ES-I3 (cell line): ENCODE measurements around the gene WTAP.
A peak's percentile ranks its signal among the peaks of the same experiment; 100 is the strongest.
"Not testable (repeated sequence)": the region's sequence is repeated elsewhere in the genome, so short reads cannot be mapped to it uniquely, and the experiment has no call there.

ENCODE experiments used
- H3K36me3 ChIP-seq: 2 replicates; pipeline ENCODE4 v1.6.1; 2013; ENCODE audit warnings: mild to moderate bottlenecking, low read length, control low read depth, moderate library complexity; ENCODE audit not compliant: insufficient read depth
- H3K4me1 ChIP-seq: 2 replicates; pipeline ENCODE4 v1.6.1; 2013; ENCODE audit warnings: mild to moderate bottlenecking, control low read depth, low read length; ENCODE audit not compliant: insufficient read depth
- H3K9ac ChIP-seq: 2 replicates; pipeline ENCODE4 v1.6.1; 2013; ENCODE audit warnings: low read depth, mild to moderate bottlenecking, low read length, moderate library complexity
- H3K9me3 ChIP-seq: 2 replicates; pipeline ENCODE4 v1.6.1; 2013; ENCODE audit warnings: mild to moderate bottlenecking, low read length, moderate library complexity; ENCODE audit not compliant: control insufficient read depth, insufficient read depth

WTAP gene

GRCh38 chr6:159728531-159728964 is 1.2 kb downstream of the WTAP start:
- H3K9me3 ChIP-seq = no peaks in the 10 kb centered on the region
- peak overlapping the region; percentile 93 for H3K9ac ChIP-seq
- no peaks in the 10 kb centered on the region for H3K36me3 ChIP-seq
- peaks cover 11% of the 10 kb centered on the region; the same call in 1 of the 2 replicates for H3K4me1 ChIP-seq

- H3K4me1 ChIP-seq = peaks cover 11% of the 10 kb centered on the region; the same call in 1 of the 2 replicates
- peak overlapping the region; percentile 16; the same call in 1 of the 2 replicates for H3K9ac ChIP-seq
Observed at GRCh38 chr6:159729598-159730331, 2.5 kb downstream of the WTAP start.

GRCh38 chr6:159730332-159730676 is 3.0 kb downstream of the WTAP start:
- peaks cover 11% of the 10 kb centered on the region; the same call in 1 of the 2 replicates for H3K4me1 ChIP-seq
- no peak overlapping the region for H3K9ac ChIP-seq
- no peaks in the 10 kb centered on the region for H3K36me3 ChIP-seq
- H3K9me3 ChIP-seq = no peaks in the 10 kb centered on the region

More at GRCh38 chr6:159729598-159730331, 2.5 kb downstream of the WTAP start:
- no peaks in the 10 kb centered on the region for H3K36me3 ChIP-seq
- no peaks in the 10 kb centered on the region for H3K9me3 ChIP-seq

- peaks cover 11% of the 10 kb centered on the region; the same call in 1 of the 2 replicates for H3K4me1 ChIP-seq
- not testable (repeated sequence) for H3K9ac ChIP-seq, H3K9me3 ChIP-seq, H3K36me3 ChIP-seq
Observed at GRCh38 chr6:159732550-159732949, 5.2 kb downstream of the WTAP start.

GRCh38 chr6:159733395-159733794 is 6.1 kb downstream of the WTAP start:
- H3K9me3 ChIP-seq, H3K36me3 ChIP-seq, H3K9ac ChIP-seq: not testable (repeated sequence)
- H3K4me1 ChIP-seq = peaks cover 11% of the 10 kb centered on the region; the same call in 1 of the 2 replicates

- H3K9me3 ChIP-seq = no peaks in the 10 kb centered on the region
- H3K4me1 ChIP-seq = no peaks in the 10 kb centered on the region
- H3K9ac ChIP-seq = no peak overlapping the region
- H3K36me3 ChIP-seq = peaks cover 10% of the 10 kb centered on the region
Observed at GRCh38 chr6:159736908-159737307, 9.6 kb downstream of the WTAP start.

- Histone ChIP-seq H3K4me1 (no peaks in the 10 kb centered on the region), H3K36me3 (peaks cover 14% of the 10 kb centered on the region), H3K9me3 (no peaks in the 10 kb centered on the region), H3K9ac (no peak overlapping the region)
Observed at GRCh38 chr6:159739341-159739740, 12.0 kb downstream of the WTAP start.

- no peaks in the 10 kb centered on the region for H3K9me3 ChIP-seq
- H3K36me3 ChIP-seq = peaks cover 30% of the 10 kb centered on the region
- H3K4me1 ChIP-seq = no peaks in the 10 kb centered on the region
- H3K9ac ChIP-seq = no peak overlapping the region
Observed at GRCh38 chr6:159742165-159742564, 14.9 kb downstream of the WTAP start.

GRCh38 chr6:159745081-159745480 is 17.8 kb downstream of the WTAP start:
- H3K9ac ChIP-seq = no peak overlapping the region
- peaks cover 33% of the 10 kb centered on the region for H3K36me3 ChIP-seq
- H3K9me3 ChIP-seq = no peaks in the 10 kb centered on the region
- H3K4me1 ChIP-seq = no peaks in the 10 kb centered on the region

GRCh38 chr6:159746759-159747158 is 19.5 kb downstream of the WTAP start:
- Histone ChIP-seq H3K9ac (no peak overlapping the region), H3K36me3 (peaks cover 29% of the 10 kb centered on the region)

GRCh38 chr6:159748127-159748526 is 20.8 kb downstream of the WTAP start:
- H3K9ac ChIP-seq, H3K4me1 ChIP-seq, H3K9me3 ChIP-seq: not testable (repeated sequence)
- peaks cover 25% of the 10 kb centered on the region for H3K36me3 ChIP-seq

More at GRCh38 chr6:159746759-159747158, 19.5 kb downstream of the WTAP start:
- Histone ChIP-seq H3K4me1 (no peaks in the 10 kb centered on the region), H3K9me3 (no peaks in the 10 kb centered on the region)

- no peaks in the 10 kb centered on the region for H3K4me1 ChIP-seq
- H3K36me3 ChIP-seq = peaks cover 23% of the 10 kb centered on the region
- no peaks in the 10 kb centered on the region for H3K9me3 ChIP-seq
- no peak overlapping the region for H3K9ac ChIP-seq
Observed at GRCh38 chr6:159751448-159751847, 24.1 kb downstream of the WTAP start.

- H3K4me1 ChIP-seq = 0 out of 2 replicates have a peak, but pooled peaks cover under 1% of the 10 kb centered on the region
- H3K9ac ChIP-seq = no peak overlapping the region
- H3K9me3 ChIP-seq = no peaks in the 10 kb centered on the region
- H3K36me3 ChIP-seq = peaks cover 23% of the 10 kb centered on the region
Observed at GRCh38 chr6:159753081-159753872, 26.0 kb downstream of the WTAP start.

- Histone ChIP-seq H3K4me1 (peaks cover 6% of the 10 kb centered on the region), H3K36me3 (peaks cover 23% of the 10 kb centered on the region), H3K9ac (no peak overlapping the region), H3K9me3 (no peaks in the 10 kb centered on the region)
Observed at GRCh38 chr6:159754401-159754800, 27.1 kb downstream of the WTAP start.
